Neural progenitor cell (in vitro differentiated cells): Measurements from ENCODE around the gene ZFAND4. TPM values are rescaled to one million over a fixed set of nuclear protein-coding genes. Genes with fewer than 3 reads are reported as not detected.
A peak's percentile ranks its signal among the peaks of the same experiment; 100 is the strongest.
"Not testable (repeated sequence)": the region's sequence is repeated elsewhere in the genome, so short reads cannot be mapped to it uniquely, and the experiment has no call there.

ENCODE experiments used
- DNase-seq: peaks from one replicate; pipeline ENCODE4 v3.0.0-alpha.2; 2016; ENCODE audit warnings: low spot score
- H2AFZ ChIP-seq: fragments of 200-600 bp; sonication (generic); replicated peaks from 2 replicates; pipeline ENCODE4 v1.6.1; 2016; ENCODE audit warnings: antibody characterized with exemption
- H3F3A ChIP-seq: fragments of 200-600 bp; sonication (generic); 2 replicates; pipeline ENCODE4 v1.6.1; 2016; ENCODE audit warnings: antibody characterized with exemption, low read depth
- H3K27ac ChIP-seq: fragments of 200-600 bp; sonication (generic); 2 replicates; pipeline ENCODE4 v1.5.1; 2016; ENCODE audit warnings: mild to moderate bottlenecking
- H3K27me3 ChIP-seq: fragments of 200-600 bp; sonication (generic); 2 replicates; pipeline ENCODE4 v1.6.1; 2016; ENCODE audit warnings: mild to moderate bottlenecking, moderate library complexity
- H3K36me3 ChIP-seq: fragments of 200-600 bp; sonication (generic); 2 replicates; pipeline ENCODE4 v1.5.1; 2016
- H3K4me1 ChIP-seq: fragments of 200-600 bp; sonication (generic); 2 replicates; pipeline ENCODE4 v1.6.1; 2016; ENCODE audit warnings: mixed run types
- H3K4me2 ChIP-seq: fragments of 200-600 bp; sonication (generic); 2 replicates; pipeline ENCODE4 v1.6.1; 2016
- H3K4me3 ChIP-seq: fragments of 200-600 bp; sonication (generic); 2 replicates; pipeline ENCODE4 v1.5.1; 2016
- H3K79me2 ChIP-seq: fragments of 200-600 bp; sonication (generic); 2 replicates; pipeline ENCODE4 v1.6.1; 2016; ENCODE audit warnings: low read depth
- H3K9ac ChIP-seq: fragments of 200-600 bp; sonication (generic); 2 replicates; pipeline ENCODE4 v1.6.1; 2016
- H3K9me3 ChIP-seq: fragments of 200-600 bp; sonication (generic); 2 replicates; pipeline ENCODE4 v1.5.1; 2016; ENCODE audit warnings: low read depth
- H4K20me1 ChIP-seq: fragments of 200-600 bp; sonication (generic); 2 replicates; pipeline ENCODE4 v1.6.1; 2016; ENCODE audit warnings: low read depth
- H3K27ac Mint-ChIP-seq: 3 replicates; pipeline ENCODE4 v1.8.0; 2021; ENCODE audit warnings: mixed read lengths
- H3K27me3 Mint-ChIP-seq: 2 replicates; pipeline ENCODE4 v1.8.0; 2022; ENCODE audit warnings: low read depth, mild to moderate bottlenecking, inconsistent platforms, moderate library complexity, mixed read lengths; ENCODE audit not compliant: insufficient read depth
- H3K36me3 Mint-ChIP-seq: 3 replicates; pipeline ENCODE4 v1.8.0; 2021; ENCODE audit warnings: mixed read lengths
- H3K4me1 Mint-ChIP-seq: 3 replicates; pipeline ENCODE4 v1.8.0; 2021; ENCODE audit warnings: mixed read lengths
- H3K4me3 Mint-ChIP-seq: 3 replicates; pipeline ENCODE4 v1.8.0; 2021; ENCODE audit warnings: mild to moderate bottlenecking, moderate library complexity, mixed read lengths
- H3K9me3 Mint-ChIP-seq: 3 replicates; pipeline ENCODE4 v1.8.0; 2020; ENCODE audit warnings: mixed read lengths
- EZH2 ChIP-seq: fragments of 200-600 bp; sonication (generic); IDR thresholded peaks from 2 replicates; pipeline ENCODE4 v1.6.1; 2017; ENCODE audit warnings: antibody characterized with exemption, mild to moderate bottlenecking, moderate library complexity
- EZH2phosphoT487 ChIP-seq: fragments of 200-600 bp; sonication (generic); IDR thresholded peaks from 2 replicates; pipeline ENCODE4 v1.6.1; 2017; ENCODE audit warnings: antibody characterized with exemption
- total RNA-seq: library from RNA; depleted of rRNA; stranded (reverse); fragments of >200 nt; gene quantifications from 2 replicates; pipeline ENCODE4 v1.2.3, GENCODE V29; 2015; ENCODE audit warnings: low replicate concordance
- TF ChIP-seq, protein P1 (sequence below): fragments of 200-600 bp; sonication (generic); IDR thresholded peaks from 2 replicates; pipeline ENCODE4 v1.5.1; 2017; ENCODE audit warnings: antibody characterized with exemption, mild to moderate bottlenecking

The ZFAND4 gene
- 22.8 and 23.8 TPM in 2 replicates for total RNA-seq

GRCh38 chr10:45672181-45673073 is at the start of gene ZFAND4:
Gene ZFAND4, minus strand, starts transcription at chr10:45672772. Its CDS starts 9,047 bp downstream, at chr10:45663725.
- no peaks in the 10 kb centered on the region for H3K36me3 ChIP-seq
- H3K4me1 Mint-ChIP-seq, result peaks cover 14% of the 10 kb centered on the region
- H3K27me3 Mint-ChIP-seq, result peaks cover 1% of the 10 kb centered on the region
- H3K9me3 Mint-ChIP-seq, result no peaks in the 10 kb centered on the region
- peak within 1 kb of the TSS; percentile 85 for H3K27ac Mint-ChIP-seq
- peaks cover 46% of the 10 kb centered on the region for H3K79me2 ChIP-seq
- H3K27ac ChIP-seq, result peak within 1 kb of the TSS; percentile 61
- TF ChIP-seq EZH2phosphoT487 (no peak), EZH2 (no peak)
- TF ChIP-seq, protein P1, sequence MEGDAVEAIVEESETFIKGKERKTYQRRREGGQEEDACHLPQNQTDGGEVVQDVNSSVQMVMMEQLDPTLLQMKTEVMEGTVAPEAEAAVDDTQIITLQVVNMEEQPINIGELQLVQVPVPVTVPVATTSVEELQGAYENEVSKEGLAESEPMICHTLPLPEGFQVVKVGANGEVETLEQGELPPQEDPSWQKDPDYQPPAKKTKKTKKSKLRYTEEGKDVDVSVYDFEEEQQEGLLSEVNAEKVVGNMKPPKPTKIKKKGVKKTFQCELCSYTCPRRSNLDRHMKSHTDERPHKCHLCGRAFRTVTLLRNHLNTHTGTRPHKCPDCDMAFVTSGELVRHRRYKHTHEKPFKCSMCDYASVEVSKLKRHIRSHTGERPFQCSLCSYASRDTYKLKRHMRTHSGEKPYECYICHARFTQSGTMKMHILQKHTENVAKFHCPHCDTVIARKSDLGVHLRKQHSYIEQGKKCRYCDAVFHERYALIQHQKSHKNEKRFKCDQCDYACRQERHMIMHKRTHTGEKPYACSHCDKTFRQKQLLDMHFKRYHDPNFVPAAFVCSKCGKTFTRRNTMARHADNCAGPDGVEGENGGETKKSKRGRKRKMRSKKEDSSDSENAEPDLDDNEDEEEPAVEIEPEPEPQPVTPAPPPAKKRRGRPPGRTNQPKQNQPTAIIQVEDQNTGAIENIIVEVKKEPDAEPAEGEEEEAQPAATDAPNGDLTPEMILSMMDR, result peak; percentile 63
- H3K4me1 ChIP-seq, result no peaks in the 10 kb centered on the region
- peak; percentile 99 for DNase-seq
- no peaks in the 10 kb centered on the region for H3K27me3 ChIP-seq
- peak within 1 kb of the TSS; percentile 62 for H3K9ac ChIP-seq
- H3K4me3 ChIP-seq, result peak within 1 kb of the TSS; percentile 68
- H2AFZ ChIP-seq, result peak within 1 kb of the TSS; percentile 94
- H3K36me3 Mint-ChIP-seq, result peaks cover 2% of the 10 kb centered on the region
- peaks cover 29% of the 10 kb centered on the region for H3F3A ChIP-seq
- peak within 1 kb of the TSS; percentile 84 for H3K4me2 ChIP-seq
- H4K20me1 ChIP-seq, result no peaks in the 10 kb centered on the region
- H3K9me3 ChIP-seq, result no peaks in the 10 kb centered on the region
- H3K4me3 Mint-ChIP-seq, result peak within 1 kb of the TSS; percentile 89

DNA sequence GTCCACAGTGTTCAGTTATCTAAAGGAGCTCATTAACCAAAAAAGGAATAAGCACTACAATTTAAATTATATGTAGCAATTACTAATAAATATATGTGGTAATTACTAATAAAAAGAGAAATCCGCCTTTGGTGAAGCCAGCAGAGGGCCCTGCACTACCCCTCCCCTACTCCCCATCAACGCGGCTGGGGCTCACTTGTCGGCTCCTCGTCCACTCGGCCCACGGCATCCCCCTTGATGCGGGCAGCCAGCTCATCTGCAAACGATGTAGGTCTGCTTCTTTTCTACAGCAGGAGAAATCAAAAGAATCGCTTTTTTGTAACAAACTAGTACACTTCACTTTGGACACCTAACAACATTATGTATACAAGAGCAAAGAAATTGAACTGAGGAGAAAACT is 48.9 kb upstream of the ZFAND4 start:
- peaks cover 35% of the 10 kb centered on the region for H3K27me3 ChIP-seq
- H3K36me3 Mint-ChIP-seq, H3K4me2 ChIP-seq, H3K9me3 ChIP-seq, H3K4me3 ChIP-seq, H3K27ac ChIP-seq, H3K27me3 Mint-ChIP-seq, H3F3A ChIP-seq, H3K9me3 Mint-ChIP-seq, H3K27ac Mint-ChIP-seq, H3K36me3 ChIP-seq, H3K79me2 ChIP-seq, H3K4me1 Mint-ChIP-seq, H3K4me1 ChIP-seq, H2AFZ ChIP-seq, H3K9ac ChIP-seq, DNase-seq, H3K4me3 Mint-ChIP-seq, H4K20me1 ChIP-seq: not testable (repeated sequence)

DNA sequence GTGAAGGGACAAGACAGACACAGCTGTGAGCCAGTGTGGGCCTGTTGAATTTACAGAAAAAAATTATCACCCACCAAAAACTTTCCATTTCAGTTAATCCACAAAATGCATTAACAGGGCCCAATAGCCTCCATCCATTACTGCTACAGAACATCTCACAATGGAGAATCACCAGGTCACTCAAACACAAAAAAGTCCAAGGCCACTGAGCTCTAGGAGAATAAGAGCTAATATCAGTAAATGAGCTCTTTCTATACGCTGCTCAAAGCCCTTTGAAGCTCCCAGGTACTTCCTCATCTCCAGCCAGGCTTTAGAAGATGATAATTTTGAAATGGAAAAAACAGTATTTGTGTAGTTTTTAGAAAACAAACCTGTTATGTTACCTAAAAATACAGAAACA is 45.1 kb upstream of the ZFAND4 start:
- H3K79me2 ChIP-seq, H3K4me3 Mint-ChIP-seq, H3K4me1 Mint-ChIP-seq, H3K9me3 ChIP-seq, H3K9me3 Mint-ChIP-seq, DNase-seq, H3K36me3 Mint-ChIP-seq, H3K9ac ChIP-seq, H3K4me3 ChIP-seq, H3K27ac ChIP-seq, H3K36me3 ChIP-seq, H3K27ac Mint-ChIP-seq, H3K4me2 ChIP-seq, H4K20me1 ChIP-seq, H3K27me3 Mint-ChIP-seq, H3K4me1 ChIP-seq, H3F3A ChIP-seq, H2AFZ ChIP-seq: not testable (repeated sequence)
- H3K27me3 ChIP-seq, result peaks cover 36% of the 10 kb centered on the region

DNA sequence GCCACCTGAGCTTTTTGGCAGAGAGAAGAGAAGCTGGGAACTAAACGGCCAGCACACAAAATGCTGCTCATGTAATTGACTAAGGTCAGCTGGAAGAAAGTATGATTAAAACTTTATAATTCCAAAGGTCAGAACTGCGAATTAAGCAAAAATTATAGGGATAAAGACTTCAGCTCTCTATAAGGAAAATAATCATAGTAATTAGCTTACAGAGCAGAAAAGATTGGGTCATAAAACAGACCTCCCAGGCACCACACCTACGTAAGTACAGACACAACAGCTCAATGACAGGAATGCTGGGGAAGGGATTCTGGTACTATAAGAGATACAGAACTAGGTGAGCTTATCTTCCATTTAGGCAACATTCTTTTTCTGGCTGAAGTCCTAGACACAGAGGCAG is 44.5 kb upstream of the ZFAND4 start:
- not testable (repeated sequence) for H3F3A ChIP-seq, H3K27me3 Mint-ChIP-seq, H3K79me2 ChIP-seq, H3K4me3 ChIP-seq, H3K9me3 Mint-ChIP-seq, H4K20me1 ChIP-seq, H3K9ac ChIP-seq, H3K36me3 ChIP-seq, H3K27ac Mint-ChIP-seq, H3K36me3 Mint-ChIP-seq, H3K9me3 ChIP-seq, H3K4me1 ChIP-seq, H3K4me3 Mint-ChIP-seq, H2AFZ ChIP-seq, H3K27ac ChIP-seq, H3K4me1 Mint-ChIP-seq, H3K4me2 ChIP-seq, DNase-seq
- H3K27me3 ChIP-seq, result peaks cover 30% of the 10 kb centered on the region

- not testable (repeated sequence) for H3K4me3 Mint-ChIP-seq, H3K4me3 ChIP-seq, H3K27me3 ChIP-seq, DNase-seq, H3K27ac ChIP-seq, H3K9me3 Mint-ChIP-seq, H3K27ac Mint-ChIP-seq, H3K4me1 ChIP-seq, H3K36me3 Mint-ChIP-seq, H3K4me1 Mint-ChIP-seq, H3K4me2 ChIP-seq, H3K27me3 Mint-ChIP-seq, H3K9ac ChIP-seq, H2AFZ ChIP-seq, H3K36me3 ChIP-seq, H3F3A ChIP-seq, H3K9me3 ChIP-seq, H4K20me1 ChIP-seq, H3K79me2 ChIP-seq
These were observed 38.7 kb upstream of the ZFAND4 start for GRCh38 chr10:45711223-45711622.

DNA sequence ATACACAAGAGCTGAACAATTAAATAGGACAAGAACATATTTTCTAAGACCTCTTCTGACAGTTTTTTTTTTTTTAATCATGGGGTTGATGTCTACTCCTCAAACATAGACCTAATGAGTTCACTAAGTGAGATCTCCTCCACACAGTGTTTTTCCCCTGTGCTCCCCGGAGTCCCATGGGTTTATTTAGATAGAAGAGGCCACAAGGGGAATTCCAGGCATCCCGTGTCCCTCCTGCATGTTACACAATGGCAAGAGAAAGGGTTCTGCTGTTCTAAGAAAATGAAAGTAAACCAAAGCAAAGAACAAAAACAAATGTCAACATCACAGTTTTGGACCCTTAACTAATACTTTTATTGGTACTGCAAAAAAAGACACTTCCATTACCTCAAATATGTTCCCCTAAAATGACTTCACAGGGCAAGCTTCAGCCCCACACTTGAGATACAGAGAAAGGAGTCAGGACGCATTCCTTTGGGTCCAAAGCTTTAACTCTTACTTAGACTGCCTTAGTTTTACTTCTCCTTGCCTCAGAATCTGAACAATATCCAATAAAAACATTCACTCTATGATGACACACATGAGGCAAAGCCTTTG is 37.7 kb upstream of the ZFAND4 start:
- not testable (repeated sequence) for DNase-seq, H3K4me3 ChIP-seq, H3F3A ChIP-seq, H3K79me2 ChIP-seq, H3K36me3 ChIP-seq, H3K36me3 Mint-ChIP-seq, H3K9ac ChIP-seq, H3K9me3 ChIP-seq, H3K27ac ChIP-seq, H3K4me2 ChIP-seq, H3K4me1 Mint-ChIP-seq, H3K27me3 ChIP-seq, H3K27me3 Mint-ChIP-seq, H3K9me3 Mint-ChIP-seq, H3K4me3 Mint-ChIP-seq, H3K27ac Mint-ChIP-seq, H4K20me1 ChIP-seq, H3K4me1 ChIP-seq
- peak overlapping the region; percentile 2 for H2AFZ ChIP-seq

DNA sequence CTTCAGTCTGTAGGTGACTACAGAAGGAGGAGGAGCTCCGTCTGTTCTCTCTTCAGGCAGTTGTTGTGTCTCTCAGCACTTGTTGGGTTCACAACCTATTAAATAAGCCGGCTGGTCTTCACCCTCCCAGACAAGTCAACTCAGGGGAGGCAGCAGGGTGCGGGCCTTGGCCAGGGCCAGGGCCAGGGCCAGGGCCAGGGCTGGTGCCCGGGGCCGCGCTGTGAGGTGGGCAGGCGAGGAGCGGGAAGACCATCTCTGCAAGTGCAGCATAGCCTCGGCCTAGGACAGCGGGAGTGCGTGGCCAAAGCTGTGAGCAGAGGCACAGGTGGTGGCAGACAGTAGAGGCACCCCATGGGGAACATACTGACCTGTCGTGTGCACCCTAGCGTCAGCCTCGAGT is 5.9 kb upstream of the ZFAND4 start:
- not testable (repeated sequence) for H3K27ac ChIP-seq, H3K9me3 Mint-ChIP-seq, H3K4me2 ChIP-seq, H3K36me3 Mint-ChIP-seq, H3K4me1 Mint-ChIP-seq, H3K27ac Mint-ChIP-seq, H3K4me3 ChIP-seq, H3K79me2 ChIP-seq, H3K9me3 ChIP-seq, H2AFZ ChIP-seq, H3K4me3 Mint-ChIP-seq, H3K36me3 ChIP-seq, H3F3A ChIP-seq, H3K4me1 ChIP-seq, H3K9ac ChIP-seq, H4K20me1 ChIP-seq, H3K27me3 ChIP-seq, DNase-seq, H3K27me3 Mint-ChIP-seq
